ENCODE results near the gene OSBPL6. TPM values are rescaled to one million over a fixed set of nuclear protein-coding genes. Genes with fewer than 3 reads are reported as not detected.
"Not testable (repeated sequence)": the region's sequence is repeated elsewhere in the genome, so short reads cannot be mapped to it uniquely, and the experiment has no call there.

OSBPL6 gene
- total and polyA plus RNA-seq, 2 donors (not counting 1 experiment from before 2014, with no cell fraction given): 0.06 TPM; not detected in 1

GRCh38 chr2:178422097-178422496 is 227.8 kb downstream of the OSBPL6 start:
- Histone ChIP-seq H2AFZ (ENCODE audit: insufficient read depth, low read depth, low read length, poor library complexity, severe bottlenecking) (no peak overlapping the region), H3K27me3 (replicated peaks in 1 of 4; ENCODE audit: control extremely low read depth in 1 of 4, control insufficient read depth in 3 of 4, insufficient read depth in 4 of 4, low read length in 3 of 4) (no peaks in the 10 kb centered on the region), H4K20me1 (ENCODE audit: control insufficient read depth, insufficient read depth, low read length, poor library complexity, severe bottlenecking) (no peaks in the 10 kb centered on the region), H3K4me1 (ENCODE audit: control insufficient read depth in 2 of 2, insufficient read depth in 2 of 2, low read length in 2 of 2) (no peaks in the 10 kb centered on the region), H3K9ac (ENCODE audit: low read length) (no peak overlapping the region), H3K27ac (ENCODE audit: low read length in 2 of 2) (no peak overlapping the region), H3K79me2 (ENCODE audit: control insufficient read depth, insufficient read depth, low read length) (no peaks in the 10 kb centered on the region), H3K9me3 (ENCODE audit: control extremely low read depth in 1 of 3, control insufficient read depth in 2 of 3, insufficient read depth in 1 of 3, low read length in 2 of 3) (peaks cover 2 to 3% (median 2%) of the 10 kb centered on the region in 3 donors), H3K4me3 (ENCODE audit: control extremely low read depth in 1 of 5, extremely low read depth in 1 of 5, insufficient read depth in 1 of 5, low read depth in 2 of 5, low read length in 4 of 5) (no peak overlapping the region), H3K36me3 (replicated peaks in 1 of 2; ENCODE audit: control extremely low read depth in 1 of 2, control insufficient read depth in 1 of 2, extremely low read depth in 1 of 2, insufficient read depth in 2 of 2, low read length in 1 of 2) (peaks cover 0 to 5% of the 10 kb centered on the region in 2 experiments), H3K4me2 (replicated peaks; ENCODE audit: low read depth, low read length, poor library complexity, severe bottlenecking) (no peak overlapping the region)
- Mint-ChIP-seq H3K4me1 (no peaks in the 10 kb centered on the region), H3K27ac (no peak overlapping the region), H3K4me3 (no peak overlapping the region), H3K9me3 (ENCODE audit: insufficient read depth) (peaks cover 8% of the 10 kb centered on the region), H3K27me3 (no peaks in the 10 kb centered on the region)
- no peak for ATAC-seq (ENCODE audit: low read depth)
- intact Hi-C loops (cut with micrococcal nuclease): no loop called here
- TF ChIP-seq, protein P1, sequence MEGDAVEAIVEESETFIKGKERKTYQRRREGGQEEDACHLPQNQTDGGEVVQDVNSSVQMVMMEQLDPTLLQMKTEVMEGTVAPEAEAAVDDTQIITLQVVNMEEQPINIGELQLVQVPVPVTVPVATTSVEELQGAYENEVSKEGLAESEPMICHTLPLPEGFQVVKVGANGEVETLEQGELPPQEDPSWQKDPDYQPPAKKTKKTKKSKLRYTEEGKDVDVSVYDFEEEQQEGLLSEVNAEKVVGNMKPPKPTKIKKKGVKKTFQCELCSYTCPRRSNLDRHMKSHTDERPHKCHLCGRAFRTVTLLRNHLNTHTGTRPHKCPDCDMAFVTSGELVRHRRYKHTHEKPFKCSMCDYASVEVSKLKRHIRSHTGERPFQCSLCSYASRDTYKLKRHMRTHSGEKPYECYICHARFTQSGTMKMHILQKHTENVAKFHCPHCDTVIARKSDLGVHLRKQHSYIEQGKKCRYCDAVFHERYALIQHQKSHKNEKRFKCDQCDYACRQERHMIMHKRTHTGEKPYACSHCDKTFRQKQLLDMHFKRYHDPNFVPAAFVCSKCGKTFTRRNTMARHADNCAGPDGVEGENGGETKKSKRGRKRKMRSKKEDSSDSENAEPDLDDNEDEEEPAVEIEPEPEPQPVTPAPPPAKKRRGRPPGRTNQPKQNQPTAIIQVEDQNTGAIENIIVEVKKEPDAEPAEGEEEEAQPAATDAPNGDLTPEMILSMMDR (IDR thresholded peaks at IDR 0.05): no peak
- no peak for TF ChIP-seq EZH2 (IDR thresholded peaks at IDR 0.05; ENCODE audit: borderline replicate concordance, insufficient read depth, low read depth, low read length, poor library complexity, severe bottlenecking)
- WGBS (ENCODE audit: insufficient coverage): 100% methylated on average over 2 of the region's 3 CpGs
- POLR2A ChIA-PET: no interaction called here
- CTCF ChIA-PET: interaction anchor here (7.5 kb wide), 1 partner anchor 8 kb away, joined by 37 read pairs; no protein-coding TSS in a partner anchor
- no peak for DNase-seq

DNA sequence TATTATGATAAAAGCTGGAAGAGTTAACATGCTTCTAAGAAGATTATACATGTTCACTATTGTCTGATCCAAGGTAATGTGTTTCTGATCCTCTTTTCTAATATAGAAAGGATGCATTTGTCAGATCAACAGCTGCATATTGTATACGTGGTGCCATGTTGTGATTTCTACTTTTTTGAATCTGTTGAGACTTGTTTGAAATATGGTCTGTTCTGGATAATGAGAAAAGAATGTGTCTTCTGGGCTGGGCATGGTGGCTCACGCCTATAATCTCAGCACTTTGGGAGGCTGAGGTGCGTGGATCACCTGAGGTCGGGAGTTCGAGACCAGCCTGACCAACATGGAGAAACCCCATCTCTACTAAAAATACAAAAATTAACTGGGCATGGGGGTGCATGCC is 229.4 kb downstream of the OSBPL6 start:
- H3K9ac ChIP-seq (ENCODE audit: low read length); H3K9me3 ChIP-seq (ENCODE audit: control extremely low read depth in 1 of 3, control insufficient read depth in 2 of 3, insufficient read depth in 1 of 3, low read length in 2 of 3); ATAC-seq (ENCODE audit: low read depth); H3K4me1 ChIP-seq (ENCODE audit: control insufficient read depth in 2 of 2, insufficient read depth in 2 of 2, low read length in 2 of 2); H3K27ac ChIP-seq (ENCODE audit: low read length in 2 of 2); intact Hi-C loops (cut with micrococcal nuclease); H3K79me2 ChIP-seq (ENCODE audit: control insufficient read depth, insufficient read depth, low read length); POLR2A ChIA-PET; H3K4me2 ChIP-seq (replicated peaks; ENCODE audit: low read depth, low read length, poor library complexity, severe bottlenecking); DNase-seq; H3K4me1 Mint-ChIP-seq; H4K20me1 ChIP-seq (ENCODE audit: control insufficient read depth, insufficient read depth, low read length, poor library complexity, severe bottlenecking); H2AFZ ChIP-seq (ENCODE audit: insufficient read depth, low read depth, low read length, poor library complexity, severe bottlenecking); H3K27me3 ChIP-seq (replicated peaks in 1 of 4; ENCODE audit: control extremely low read depth in 1 of 4, control insufficient read depth in 3 of 4, insufficient read depth in 4 of 4, low read length in 3 of 4); H3K9me3 Mint-ChIP-seq (ENCODE audit: insufficient read depth); H3K4me3 Mint-ChIP-seq; H3K4me3 ChIP-seq (ENCODE audit: control extremely low read depth in 1 of 5, extremely low read depth in 1 of 5, insufficient read depth in 1 of 5, low read depth in 2 of 5, low read length in 4 of 5); H3K27me3 Mint-ChIP-seq; H3K27ac Mint-ChIP-seq: not testable (repeated sequence)
- H3K36me3 ChIP-seq (replicated peaks in 1 of 2; ENCODE audit: control extremely low read depth in 1 of 2, control insufficient read depth in 1 of 2, extremely low read depth in 1 of 2, insufficient read depth in 2 of 2, low read length in 1 of 2): peaks cover 0 to 12% of the 10 kb centered on the region in 2 experiments
- CTCF ChIA-PET: interaction anchor here (7.5 kb wide), 1 partner anchor 9 kb away, joined by 37 read pairs; no protein-coding TSS in a partner anchor
- WGBS (ENCODE audit: insufficient coverage): 100% methylated on average over 5 of the region's 5 CpGs
